Measurements from ENCODE around the gene PCDHA1. TPM values are rescaled to one million over a fixed set of nuclear protein-coding genes. Genes with fewer than 3 reads are reported as not detected.
A peak's percentile ranks its signal among the peaks of the same experiment; 100 is the strongest.

Gene PCDHA1
- total and polyA plus RNA-seq, 2 experiments from 2014 or later = 0.81 to 1.6 TPM

DNA sequence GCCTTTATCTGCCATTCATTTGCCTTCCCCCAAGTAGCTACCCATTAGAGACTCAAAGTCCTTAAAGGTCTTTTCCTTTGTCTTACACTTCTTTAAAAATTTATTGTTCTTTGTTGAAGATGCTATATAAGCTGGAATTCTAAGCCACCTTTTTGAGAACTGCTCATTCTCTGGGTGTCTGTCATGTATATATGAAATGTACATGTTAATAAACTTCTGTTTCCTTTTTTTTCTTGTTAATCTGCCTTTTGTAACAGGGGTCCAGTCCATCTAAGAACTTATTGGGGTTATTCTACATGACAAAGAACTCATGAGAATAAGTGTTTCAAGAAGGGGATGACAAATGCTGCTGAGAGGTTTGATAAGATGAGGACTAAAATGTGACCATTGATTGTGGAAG is 221.9 kb downstream of the PCDHA1 start:
- no peaks in the 10 kb centered on the region for H3K9me3 Mint-ChIP-seq
- peaks cover 17% of the 10 kb centered on the region for H3K36me3 Mint-ChIP-seq (ENCODE audit: low read depth)

GRCh38 chr5:141010047-141010793 is 224.3 kb downstream of the PCDHA1 start:
- Mint-ChIP-seq H3K9me3 (no peaks in the 10 kb centered on the region), H3K36me3 (ENCODE audit: low read depth) (peaks cover 17% of the 10 kb centered on the region), H3K27ac (peak overlapping the region; percentile 42; the same call in 1 of the 2 replicates), H3K4me3 (no peak overlapping the region), H3K27me3 (ENCODE audit: insufficient read depth, low read depth, poor library complexity) (peaks cover 2% of the 10 kb centered on the region), H3K4me1 (peaks cover 13% of the 10 kb centered on the region)
- Histone ChIP-seq H3K27me3 (ENCODE audit: insufficient read depth) (no peaks in the 10 kb centered on the region), H2AFZ (no peak overlapping the region), H4K20me1 (replicated peaks; ENCODE audit: insufficient read depth) (no peaks in the 10 kb centered on the region), H3K79me2 (replicated peaks; ENCODE audit: insufficient read depth) (no peaks in the 10 kb centered on the region), H3K4me2 (no peak overlapping the region), H3K27ac (ENCODE audit: low read depth) (peak overlapping the region; percentile 60; the same call in 1 of the 2 replicates), H3F3A (replicated peaks; ENCODE audit: low read depth) (no peaks in the 10 kb centered on the region; the same call in 1 of the 2 replicates), H3K4me1 (ENCODE audit: insufficient read depth) (peaks cover 8% of the 10 kb centered on the region), H3K9me2 (ENCODE audit: insufficient read depth) (no peaks in the 10 kb centered on the region), H3K36me3 (ENCODE audit: insufficient read depth) (no peaks in the 10 kb centered on the region), H3K4me3 (no peak overlapping the region)
- ATAC-seq (no peak), DNase-seq (ENCODE audit: low spot score) (no peak)
- no peak for TF ChIP-seq CREB1 (CRISPR knock-in tag; IDR thresholded peaks at IDR 0.05; ENCODE audit: low read depth)
- TF ChIP-seq, protein P1, sequence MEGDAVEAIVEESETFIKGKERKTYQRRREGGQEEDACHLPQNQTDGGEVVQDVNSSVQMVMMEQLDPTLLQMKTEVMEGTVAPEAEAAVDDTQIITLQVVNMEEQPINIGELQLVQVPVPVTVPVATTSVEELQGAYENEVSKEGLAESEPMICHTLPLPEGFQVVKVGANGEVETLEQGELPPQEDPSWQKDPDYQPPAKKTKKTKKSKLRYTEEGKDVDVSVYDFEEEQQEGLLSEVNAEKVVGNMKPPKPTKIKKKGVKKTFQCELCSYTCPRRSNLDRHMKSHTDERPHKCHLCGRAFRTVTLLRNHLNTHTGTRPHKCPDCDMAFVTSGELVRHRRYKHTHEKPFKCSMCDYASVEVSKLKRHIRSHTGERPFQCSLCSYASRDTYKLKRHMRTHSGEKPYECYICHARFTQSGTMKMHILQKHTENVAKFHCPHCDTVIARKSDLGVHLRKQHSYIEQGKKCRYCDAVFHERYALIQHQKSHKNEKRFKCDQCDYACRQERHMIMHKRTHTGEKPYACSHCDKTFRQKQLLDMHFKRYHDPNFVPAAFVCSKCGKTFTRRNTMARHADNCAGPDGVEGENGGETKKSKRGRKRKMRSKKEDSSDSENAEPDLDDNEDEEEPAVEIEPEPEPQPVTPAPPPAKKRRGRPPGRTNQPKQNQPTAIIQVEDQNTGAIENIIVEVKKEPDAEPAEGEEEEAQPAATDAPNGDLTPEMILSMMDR (conservative IDR thresholded peaks at IDR 0.05; ENCODE audit: low read depth in 2 of 2) = no peak
- TF ChIP-seq, protein P2, sequence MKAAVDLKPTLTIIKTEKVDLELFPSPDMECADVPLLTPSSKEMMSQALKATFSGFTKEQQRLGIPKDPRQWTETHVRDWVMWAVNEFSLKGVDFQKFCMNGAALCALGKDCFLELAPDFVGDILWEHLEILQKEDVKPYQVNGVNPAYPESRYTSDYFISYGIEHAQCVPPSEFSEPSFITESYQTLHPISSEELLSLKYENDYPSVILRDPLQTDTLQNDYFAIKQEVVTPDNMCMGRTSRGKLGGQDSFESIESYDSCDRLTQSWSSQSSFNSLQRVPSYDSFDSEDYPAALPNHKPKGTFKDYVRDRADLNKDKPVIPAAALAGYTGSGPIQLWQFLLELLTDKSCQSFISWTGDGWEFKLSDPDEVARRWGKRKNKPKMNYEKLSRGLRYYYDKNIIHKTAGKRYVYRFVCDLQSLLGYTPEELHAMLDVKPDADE (IDR thresholded peaks at IDR 0.05) = no peak

More for the DNA sequence above, 221.9 kb downstream of the PCDHA1 start:
- H3K27ac Mint-ChIP-seq = no peak overlapping the region
- no peak for DNase-seq (ENCODE audit: low spot score)
- no peaks in the 10 kb centered on the region for H3K27me3 ChIP-seq (ENCODE audit: insufficient read depth)
- peaks cover 32% of the 10 kb centered on the region for H3K4me1 ChIP-seq (ENCODE audit: insufficient read depth)
- H4K20me1 ChIP-seq (replicated peaks; ENCODE audit: insufficient read depth) = no peaks in the 10 kb centered on the region
- H3K79me2 ChIP-seq (replicated peaks; ENCODE audit: insufficient read depth) = no peaks in the 10 kb centered on the region
- no peak overlapping the region for H3K4me2 ChIP-seq
- no peak overlapping the region for H2AFZ ChIP-seq
- H3F3A ChIP-seq (replicated peaks; ENCODE audit: low read depth) = no peaks in the 10 kb centered on the region; the same call in 1 of the 2 replicates
- peaks cover 36% of the 10 kb centered on the region for H3K4me1 Mint-ChIP-seq
- no peak for TF ChIP-seq NANOG (IDR thresholded peaks at IDR 0.05; ENCODE audit: borderline replicate concordance)
- TF ChIP-seq, protein P1 (conservative IDR thresholded peaks at IDR 0.05; ENCODE audit: low read depth in 2 of 2) = no peak
- TF ChIP-seq EZH2 (IDR thresholded peaks at IDR 0.05; ENCODE audit: low read depth, unreplicated experiment) = no peak
- TF ChIP-seq JUNB (IDR thresholded peaks at IDR 0.05; ENCODE audit: unreplicated experiment) = no peak
- no peak for TF ChIP-seq EZH2phosphoT487 (IDR thresholded peaks at IDR 0.05; ENCODE audit: unreplicated experiment)
- TF ChIP-seq CREB1 (CRISPR knock-in tag; IDR thresholded peaks at IDR 0.05; ENCODE audit: low read depth) = no peak
- H3K27me3 Mint-ChIP-seq (ENCODE audit: insufficient read depth, low read depth, poor library complexity) = no peaks in the 10 kb centered on the region
- no peak overlapping the region for H3K4me3 ChIP-seq
- H3K9me2 ChIP-seq (ENCODE audit: insufficient read depth) = no peaks in the 10 kb centered on the region
- no peaks in the 10 kb centered on the region for H3K36me3 ChIP-seq (ENCODE audit: insufficient read depth)
- no peak for ATAC-seq
- no peak overlapping the region for H3K4me3 Mint-ChIP-seq
- no peak overlapping the region for H3K27ac ChIP-seq (ENCODE audit: low read depth)
